Hematopoietic multipotent progenitor cell treated with erythropoietin and hydrocortisone succinate and interleukin-3 and kit ligand, for 4 days (in vitro differentiated cells): ENCODE measurements around the gene ANO7.

Experiments used
- DNase-seq: peaks from one replicate; pipeline ENCODE4 v3.0.0-alpha.2; 2015

The ANO7 gene

DNA sequence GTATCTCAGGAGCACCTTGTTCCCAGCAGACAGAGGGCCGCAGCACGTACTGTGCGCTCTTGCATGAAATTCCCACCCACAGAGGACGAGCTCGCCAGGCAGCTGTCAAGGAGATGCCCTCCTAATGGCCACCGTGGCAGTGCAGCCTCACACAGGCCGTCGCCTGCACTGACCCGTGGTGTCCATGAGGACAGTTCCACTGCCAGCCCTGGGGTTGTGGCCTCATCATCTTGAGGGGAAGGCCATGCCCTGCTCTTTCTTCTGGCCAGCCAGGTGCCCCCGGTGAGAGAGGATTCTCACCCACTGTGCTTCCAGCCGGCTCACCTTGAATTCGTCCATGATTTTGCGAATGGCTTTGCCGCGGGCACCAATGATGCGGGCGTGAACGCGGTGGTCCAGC, 42.0 kb downstream of the ANO7 start:
- DNase-seq = no peak

DNA sequence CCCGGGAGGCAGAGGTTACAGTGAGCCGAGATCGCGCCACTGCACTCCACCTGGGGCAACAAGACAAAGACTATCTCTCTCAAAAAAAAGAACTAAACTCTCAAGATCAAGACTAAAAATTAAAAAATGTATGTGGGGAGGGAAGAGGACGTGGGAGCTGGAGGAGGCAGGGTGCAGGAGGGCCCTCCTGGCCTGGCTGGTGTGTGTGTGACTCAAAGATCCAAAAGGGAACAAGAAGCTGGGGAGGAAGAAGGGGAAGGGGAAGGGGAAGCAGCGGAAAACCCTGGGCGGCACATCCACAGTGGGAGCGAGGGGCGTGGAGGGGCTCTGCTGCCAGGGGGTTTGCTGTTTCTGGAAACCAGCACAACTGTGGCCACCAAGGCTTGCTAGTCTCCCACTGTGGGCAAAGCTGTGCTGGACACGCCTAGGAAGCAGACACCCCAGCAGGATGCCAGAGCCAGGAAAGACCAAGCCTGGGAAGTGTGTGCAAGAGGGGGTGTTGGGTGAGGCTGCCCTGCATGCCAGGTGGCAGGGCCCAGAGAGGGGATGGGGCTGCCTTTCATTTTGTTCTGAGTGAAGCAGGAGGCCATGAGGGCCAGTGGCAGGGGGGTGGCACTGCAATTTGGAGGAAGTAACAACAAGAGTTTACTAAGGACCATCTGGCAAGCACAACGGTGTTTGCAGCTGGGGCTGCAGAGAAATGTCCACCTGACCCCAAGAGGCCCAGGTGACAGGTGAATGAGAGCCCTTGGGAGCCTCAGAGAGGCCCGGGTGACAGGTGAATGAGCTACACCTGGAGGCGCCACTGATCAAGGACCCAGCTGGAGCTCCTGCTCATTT, 44.5 kb downstream of the ANO7 start:
- DNase-seq = no peak

DNA sequence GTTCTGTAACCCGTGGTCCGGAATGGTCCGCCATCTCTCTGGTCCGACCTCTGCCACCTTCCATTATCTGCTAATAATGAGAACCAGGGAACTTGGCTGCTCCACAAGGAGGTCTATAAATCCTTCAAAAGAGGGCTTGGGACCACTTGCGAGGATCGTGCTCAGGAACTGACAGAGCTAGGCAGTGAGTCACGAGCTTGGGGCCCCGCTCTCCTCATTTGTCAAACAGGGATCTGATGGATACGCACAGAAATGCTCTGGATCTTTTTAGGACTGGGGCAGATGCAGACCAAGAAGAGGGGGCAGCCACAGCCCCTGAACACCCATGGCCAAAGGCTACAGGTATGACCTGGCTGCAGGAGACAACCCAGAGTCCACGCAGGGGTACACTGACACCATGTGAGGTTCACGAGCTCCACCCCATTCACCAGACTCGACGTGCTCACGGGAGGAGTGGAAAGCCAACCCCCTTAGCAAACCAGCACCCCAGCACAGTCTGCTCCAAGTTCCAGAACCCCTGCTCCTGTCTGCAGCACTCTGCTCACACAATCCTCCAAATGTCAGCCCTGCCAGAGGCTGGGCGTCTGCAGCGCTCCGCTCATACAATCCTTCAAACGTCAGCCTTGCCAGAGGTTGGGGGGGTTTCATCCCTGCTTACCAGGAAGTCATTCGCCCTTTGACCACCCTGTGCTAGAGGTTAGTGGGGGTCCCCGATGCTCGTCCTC, 45.8 kb downstream of the ANO7 start:
- DNase-seq = no peak

DNA sequence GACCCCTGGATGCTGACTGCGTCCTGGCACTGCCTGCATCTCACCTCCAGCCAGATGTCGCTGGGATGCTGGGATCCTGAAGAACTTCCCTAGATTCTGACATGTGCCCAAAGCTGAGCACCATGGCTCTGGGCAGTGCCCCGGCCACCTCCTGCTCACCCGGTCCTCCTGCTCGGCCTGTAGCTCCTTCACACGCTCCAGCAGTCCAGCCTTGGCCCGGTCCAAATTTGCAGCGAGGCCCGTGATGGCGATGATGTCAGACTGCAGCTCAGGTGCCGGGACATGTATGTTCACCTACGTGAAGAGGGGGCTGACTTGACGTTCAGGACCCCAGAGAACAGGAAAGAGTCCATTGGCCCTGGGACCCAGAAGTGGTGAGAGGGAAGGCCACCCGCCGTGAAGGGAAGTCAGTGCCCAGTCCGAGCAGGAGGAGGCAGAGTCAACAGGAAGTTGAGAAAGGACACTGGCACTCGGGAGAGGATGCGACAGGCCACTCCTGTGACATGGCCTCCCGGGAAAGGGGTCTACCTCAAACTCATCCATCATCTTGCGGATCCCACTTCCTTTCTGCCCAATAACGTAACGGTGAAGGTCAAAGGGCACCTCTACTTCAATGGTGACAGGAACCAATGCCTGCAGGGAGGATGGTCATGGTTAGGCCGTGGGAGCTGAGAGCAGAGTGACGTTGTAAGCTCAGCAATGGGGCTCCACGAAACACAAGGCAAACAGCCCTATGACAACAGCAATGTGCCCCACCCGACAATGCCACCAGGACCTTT, 46.7 kb downstream of the ANO7 start:
- DNase-seq = no peak

DNA sequence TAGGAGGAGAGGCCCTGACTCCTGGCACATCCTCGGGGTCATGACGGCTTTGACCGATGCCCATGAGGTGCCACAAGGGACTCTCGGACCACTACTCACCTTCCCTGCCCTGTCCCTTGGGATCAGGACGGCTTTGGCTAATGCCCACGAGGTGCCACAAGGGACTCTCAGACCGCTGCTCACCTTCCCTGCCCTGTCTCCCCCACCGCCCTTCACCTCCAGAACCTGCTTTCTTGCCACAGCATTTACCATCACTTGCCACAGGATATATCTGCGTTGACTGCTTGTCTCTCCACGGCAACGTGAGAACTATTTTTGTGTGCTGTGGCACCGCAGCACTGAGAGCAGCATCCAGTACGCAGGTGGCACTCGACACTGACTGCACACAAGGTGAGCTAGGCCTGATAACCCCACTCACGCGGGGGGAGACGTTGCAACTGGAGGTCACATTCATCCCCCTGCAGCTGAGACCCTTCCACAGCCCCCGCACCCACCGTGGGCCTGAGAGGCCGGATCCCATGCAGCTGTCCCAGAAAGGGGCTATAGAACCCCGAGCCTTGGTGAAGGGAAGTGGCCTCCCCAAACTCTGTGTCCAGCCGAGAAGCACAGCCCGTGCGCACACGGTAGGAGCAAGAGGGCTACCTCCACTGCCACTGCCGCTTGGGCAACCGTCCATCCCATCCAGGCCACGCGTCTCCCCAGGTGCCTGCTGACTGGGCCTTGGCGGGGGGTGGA, 47.5 kb downstream of the ANO7 start:
- DNase-seq = no peak

DNA sequence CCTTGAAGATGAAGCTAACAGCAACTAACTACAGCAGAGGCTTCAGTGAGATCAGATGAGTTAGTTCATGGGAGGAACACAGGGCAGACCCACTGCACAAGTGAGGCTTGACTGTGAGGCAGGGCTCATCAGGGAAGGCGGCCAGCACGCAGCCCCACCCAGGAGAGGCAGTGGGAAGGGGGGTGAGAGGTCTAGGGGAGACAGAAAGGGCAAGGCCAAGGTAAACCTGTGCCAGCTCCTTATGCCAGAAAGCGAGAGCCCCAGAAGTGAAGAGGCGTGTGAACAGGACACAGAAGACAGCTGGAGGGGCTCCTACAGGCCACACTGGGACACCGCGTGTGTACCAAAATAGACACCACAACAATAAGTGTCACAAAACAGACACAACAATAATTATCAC, 48.6 kb downstream of the ANO7 start:
- DNase-seq = no peak

DNA sequence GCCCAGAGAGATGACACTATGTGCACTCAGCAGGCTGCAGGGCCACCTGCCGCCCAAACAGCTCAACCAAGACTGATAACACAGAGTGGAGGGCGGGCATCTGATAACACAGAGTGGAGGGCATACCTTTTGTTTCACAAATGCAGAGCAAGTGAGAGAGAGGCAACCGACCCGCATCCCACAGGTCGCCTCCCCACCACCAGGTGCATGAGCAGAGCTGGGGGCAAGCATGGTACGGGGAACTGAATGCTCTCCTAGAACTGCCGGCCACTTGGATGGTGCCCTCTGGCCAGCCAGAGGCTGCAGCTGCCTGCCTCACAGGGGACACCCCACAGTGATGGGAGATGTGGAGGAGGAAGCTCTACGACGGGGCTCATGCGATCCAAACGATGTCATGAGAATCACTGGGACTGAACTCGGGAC, 49.5 kb downstream of the ANO7 start:
- DNase-seq = no peak

DNA sequence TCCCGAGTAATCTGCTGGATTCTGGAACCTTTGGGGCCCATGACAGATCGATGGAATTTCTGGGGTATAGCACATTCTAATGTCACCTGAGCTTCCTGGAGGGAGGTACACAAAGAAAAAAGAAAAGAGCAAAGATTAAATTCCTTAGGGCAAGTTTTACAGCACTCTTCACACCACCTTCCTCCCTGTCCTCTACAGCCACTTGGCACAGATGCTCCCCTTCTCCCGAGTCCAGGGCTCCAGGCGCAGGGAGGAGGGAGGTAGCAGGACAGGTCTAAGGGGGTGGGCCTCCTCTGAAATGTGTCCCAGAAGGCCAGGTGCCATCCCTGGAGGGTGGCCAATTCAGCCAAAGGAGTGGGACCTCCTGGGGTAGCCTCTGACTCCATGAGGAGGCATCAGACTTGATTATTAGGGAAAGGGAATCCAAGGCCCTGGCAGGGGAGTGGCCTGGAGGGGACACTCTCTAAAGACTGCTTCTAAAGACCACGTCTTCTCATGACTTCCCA, 50.3 kb downstream of the ANO7 start:
- no peak for DNase-seq

DNA sequence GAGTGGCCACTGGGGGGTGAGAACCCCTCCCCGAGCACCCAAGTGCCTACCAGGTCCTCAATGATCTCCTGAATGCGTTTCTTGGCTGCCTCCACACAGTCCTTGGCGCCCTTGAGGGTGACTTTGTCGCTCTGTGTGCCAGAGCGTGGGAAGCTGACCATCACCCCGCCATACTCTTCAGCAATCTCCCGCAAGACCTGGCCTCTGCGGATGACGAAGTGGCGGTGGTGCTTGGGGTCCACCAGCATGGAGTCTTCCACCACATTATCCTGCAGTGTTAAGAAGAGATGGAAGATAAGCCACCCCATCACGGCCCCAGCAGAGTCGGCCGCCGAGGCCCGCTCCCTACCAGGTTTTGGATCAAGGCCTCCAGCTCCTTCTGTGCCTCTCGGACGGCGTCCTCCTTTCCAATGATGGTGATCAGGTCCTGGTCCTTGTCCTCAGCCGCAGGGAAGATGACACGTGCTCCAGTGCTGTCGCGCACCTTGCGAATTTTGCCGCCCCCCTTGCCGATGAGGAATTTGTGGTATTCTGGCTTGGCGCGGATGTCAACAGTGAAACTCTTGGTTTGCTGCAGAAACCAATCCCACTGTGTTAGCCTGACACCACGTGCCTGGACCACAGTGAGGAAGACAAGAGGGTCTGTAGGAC, 51.2 kb downstream of the ANO7 start:
- no peak for DNase-seq

DNA sequence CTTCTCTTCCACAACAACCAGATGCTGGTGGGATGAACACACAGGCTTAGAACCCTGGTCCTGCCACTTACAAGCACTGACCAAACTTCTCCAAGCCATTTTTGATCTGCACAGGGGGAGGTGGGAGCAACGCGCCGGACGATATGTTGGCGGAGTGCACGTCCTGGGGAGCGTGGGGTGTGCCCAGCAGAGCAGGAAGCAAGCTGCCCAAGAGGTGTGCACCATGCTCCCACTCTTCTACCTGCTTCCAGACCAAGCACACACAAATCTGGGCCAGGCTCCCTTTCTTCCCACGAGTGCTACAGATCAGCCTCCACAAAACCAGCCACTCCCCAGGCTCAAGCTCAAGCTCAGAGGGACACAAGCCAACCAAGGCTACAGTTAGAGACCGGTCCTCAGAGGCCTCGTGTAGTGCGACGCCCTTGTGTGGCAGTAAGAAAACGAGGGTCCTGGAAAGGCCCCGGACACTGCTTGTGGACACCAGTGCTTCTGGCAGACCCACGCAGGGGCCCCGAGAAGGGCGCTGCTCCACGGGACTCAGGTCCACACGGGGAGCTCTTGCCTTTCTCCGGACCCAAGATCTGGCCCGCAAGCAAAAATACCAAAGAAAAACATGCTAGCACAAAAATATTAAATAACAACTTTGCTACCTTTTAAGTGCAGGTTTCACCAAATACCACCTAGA, 52.0 kb downstream of the ANO7 start:
- no peak for DNase-seq

DNA sequence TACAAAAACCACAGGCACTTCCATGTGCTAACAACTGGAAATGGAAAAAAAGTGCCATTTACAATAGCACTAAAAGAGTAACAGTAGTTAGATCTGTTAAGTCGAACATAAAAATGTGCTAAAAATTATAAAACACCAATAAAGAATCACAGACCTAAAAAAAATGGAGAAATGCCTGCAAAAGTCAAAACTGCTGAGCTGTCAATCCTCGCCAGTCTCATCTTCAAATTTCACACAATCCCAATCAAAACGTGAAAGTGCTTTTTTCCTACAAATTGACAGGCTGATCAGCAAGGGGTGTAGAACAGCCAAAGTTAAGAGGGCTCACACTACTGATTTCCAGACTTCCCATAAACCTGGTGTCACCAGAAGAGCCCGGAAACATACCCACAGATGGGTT, 53.2 kb downstream of the ANO7 start:
- DNase-seq = no peak

DNA sequence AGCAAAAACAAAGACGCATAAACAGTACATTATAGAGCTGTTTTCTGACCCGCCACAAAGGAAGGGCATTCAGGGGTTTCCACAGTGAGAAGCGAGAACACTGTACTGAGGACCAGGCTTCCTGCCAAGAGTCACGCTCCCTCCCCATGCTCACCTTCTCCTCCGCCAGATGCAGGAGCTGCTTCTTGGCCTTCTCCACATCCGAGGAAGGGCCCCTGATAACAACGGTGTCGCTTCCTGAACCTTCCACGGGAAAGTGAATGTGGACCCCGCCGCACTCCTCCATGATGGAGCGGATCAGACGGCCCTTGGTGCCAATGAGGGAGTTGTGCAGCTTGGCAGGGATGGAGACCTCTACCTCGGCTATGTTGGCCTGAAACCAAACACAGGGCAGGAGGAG, 53.8 kb downstream of the ANO7 start:
- DNase-seq = no peak

DNA sequence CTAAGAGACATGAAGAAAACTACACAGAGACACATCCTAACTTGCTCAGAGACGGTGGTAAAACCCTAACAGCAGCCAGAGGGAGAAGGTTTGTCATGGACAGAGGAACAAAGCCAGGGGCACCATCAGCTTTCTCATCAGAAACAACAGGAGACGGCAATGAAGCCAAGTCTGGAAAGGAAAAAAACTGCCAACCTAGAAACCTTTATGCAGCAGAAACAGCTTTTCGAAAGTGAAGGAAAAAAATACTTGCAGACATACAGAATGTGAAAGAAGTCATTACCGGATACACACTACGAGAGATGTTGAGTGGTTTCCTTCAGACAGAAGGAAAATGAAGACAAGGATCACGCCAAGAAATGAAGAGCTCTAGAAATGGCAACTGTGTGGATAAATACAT, 55.9 kb downstream of the ANO7 start:
- DNase-seq = no peak

DNA sequence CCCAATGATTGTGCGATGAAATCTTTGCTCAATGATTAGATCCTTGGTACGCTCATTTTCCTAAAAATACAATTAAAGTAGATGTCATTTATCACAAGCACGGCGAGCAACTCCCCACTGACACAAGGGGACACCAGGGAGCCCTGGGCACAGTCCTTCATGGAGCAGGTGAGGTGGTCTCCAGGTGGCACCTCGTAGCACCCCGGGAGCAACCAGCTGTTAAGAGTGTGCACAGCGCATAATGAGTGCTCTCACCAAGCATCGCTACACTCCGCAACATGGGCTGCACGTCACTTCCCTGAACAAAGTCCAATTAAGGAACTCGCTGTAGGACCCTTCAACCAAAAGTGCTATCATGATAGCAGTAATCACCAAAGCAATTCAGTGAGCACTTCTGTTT, 59.8 kb downstream of the ANO7 start:
- no peak for DNase-seq

DNA sequence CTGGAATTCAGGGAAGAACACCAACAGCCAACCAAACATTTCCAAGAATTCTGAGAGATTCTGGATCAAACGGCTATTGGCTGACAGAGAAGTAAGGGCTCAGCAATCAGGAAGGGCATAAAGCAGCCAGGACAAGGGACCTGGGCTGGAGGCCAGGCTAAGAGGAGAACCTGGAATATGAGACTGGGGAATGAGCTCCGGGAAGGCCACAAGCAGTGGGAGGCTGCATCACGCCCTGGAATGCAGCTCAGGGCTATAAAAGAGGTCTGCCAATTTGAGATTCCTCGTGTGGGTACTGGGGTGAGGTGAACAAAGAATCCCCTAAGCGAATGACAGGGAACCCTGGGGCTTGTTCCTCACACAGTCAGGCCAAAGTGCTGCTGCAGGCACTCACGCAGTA, 60.4 kb downstream of the ANO7 start:
- no peak for DNase-seq

DNA sequence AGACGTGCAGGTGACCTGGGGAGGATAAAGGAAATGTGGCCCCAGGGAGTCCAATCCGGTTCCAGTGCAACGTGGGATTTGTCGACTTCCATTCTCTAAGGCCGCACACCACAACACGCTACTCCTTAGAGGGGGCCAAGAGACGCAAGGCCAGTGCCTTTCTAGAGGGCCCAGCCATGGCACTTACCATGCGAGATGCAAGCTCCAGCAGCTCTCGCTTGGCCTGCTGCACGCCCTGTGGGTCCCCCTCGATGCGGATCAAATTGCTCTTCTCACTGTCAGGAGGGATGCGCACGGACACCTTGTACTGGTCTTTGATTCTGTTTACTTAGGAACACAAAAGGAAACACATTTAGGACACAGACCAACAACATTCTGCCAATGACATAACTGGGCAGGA, 61.2 kb downstream of the ANO7 start:
- DNase-seq = no peak

DNA sequence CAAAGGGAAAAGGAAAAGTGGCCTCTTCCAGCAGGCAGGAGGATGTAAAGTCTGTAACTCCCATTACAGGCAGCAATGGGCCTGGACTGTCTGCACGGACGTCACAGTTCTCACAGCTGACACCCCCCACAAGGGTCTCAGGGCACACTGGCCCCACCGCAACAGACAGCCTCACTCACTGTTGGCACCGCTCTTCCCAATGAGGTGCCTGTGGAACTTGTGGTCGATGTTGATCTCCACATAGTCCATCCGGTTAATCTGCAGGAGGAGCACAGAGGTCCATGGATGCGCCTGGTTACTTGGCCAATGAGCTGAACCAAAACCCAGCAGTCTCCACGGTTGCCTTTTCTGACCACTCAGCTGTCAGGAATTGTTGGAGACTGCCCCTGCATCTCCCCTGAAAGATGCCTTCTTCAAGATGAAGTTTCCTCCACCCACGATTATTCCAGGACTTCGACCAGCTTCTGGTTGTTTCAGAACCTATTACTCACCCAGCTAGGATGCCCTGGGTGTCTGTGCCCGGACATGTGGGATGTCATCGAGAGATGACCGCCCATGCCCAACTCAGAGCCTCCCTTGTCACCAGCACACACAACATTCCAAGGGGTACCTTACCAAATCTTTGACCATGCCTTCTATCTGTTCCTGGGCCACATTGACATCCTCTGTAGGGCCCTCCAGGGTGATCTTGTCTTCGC, 64.5 kb downstream of the ANO7 start:
- no peak for DNase-seq

DNA sequence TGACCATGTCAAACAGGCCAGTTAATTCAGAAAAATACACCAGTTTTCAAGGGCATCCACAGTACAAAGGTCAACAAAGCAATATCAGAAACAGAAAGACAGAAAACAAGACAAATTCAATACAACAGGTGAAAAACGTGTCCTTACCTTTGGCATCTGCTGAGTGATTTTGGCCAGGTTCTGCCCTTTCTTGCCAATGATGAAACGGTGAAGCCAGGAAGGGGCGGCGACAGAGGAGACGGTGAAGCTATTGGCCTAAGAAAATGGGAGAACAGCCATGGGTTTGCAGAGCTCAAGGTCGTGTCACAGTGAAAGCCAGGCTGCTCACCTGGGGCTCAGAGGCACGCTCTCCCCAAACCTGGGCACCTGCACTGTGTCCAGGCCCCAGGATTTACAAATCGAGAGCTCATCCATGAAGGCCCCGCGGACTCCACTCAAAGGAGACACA, 66.5 kb downstream of the ANO7 start:
- DNase-seq = no peak

DNA sequence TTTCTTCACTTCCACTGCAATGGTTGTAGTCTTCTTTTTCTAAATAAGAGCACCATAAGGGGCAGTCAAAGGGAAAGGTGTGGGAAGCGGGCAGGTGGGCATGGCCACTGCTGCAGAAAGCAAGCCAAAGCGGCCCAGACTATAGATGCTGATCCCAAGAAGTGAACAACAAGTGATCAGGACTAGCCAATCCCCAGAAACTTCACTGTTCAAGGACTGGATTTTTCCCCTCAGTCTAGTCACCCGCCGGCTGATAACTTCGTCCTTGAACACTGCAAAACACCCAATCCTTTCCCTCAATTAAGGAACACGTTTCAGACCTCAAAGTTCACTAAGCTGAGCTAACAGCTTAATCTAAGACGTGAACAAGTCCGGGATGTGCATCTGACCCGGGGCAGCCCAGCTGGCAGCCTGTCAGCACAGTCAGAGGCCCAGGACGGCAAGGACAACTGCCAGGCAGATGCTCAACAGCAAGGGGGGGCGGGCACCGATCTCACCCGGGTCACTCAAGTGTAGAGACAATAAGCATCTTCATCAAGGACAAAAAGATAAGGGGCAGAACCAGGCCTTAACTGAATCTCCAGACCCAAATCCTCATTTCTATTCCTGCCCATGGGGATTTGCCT, 67.2 kb downstream of the ANO7 start:
- DNase-seq = no peak

DNA sequence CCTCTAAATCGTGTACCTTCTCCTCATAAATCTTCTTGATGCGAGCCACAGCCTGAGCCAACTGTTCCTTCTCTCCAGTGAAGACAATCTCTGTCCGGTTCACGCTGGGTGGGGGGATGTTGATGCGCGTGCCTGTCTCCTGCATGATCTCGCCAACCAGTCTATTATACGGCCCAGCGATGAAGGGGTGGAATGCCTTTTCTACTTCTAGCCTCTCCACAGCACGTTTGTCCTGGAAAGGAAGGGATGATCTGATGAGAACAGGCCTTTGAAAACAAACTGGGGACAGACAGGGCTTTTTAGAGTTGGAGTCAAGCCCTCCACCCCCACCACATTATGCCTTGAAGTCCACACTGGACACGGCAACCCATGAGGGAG, 67.7 kb downstream of the ANO7 start:
- no peak for DNase-seq
